MM.1S (cell line): ENCODE results near the gene ADCY2.

Source experiments
- EZH2phosphoT487 ChIP-seq: fragments of 300-600 bp; sonication (generic); IDR thresholded peaks from 2 replicates; pipeline ENCODE4 v1.6.1; 2018; ENCODE audit warnings: antibody characterized with exemption, low read length
- TF ChIP-seq, protein P1 (sequence below): fragments of 300-600 bp; sonication (generic); IDR thresholded peaks from 2 replicates; pipeline ENCODE4 v1.5.1; 2016; ENCODE audit warnings: antibody characterized with exemption, low read length, mixed read lengths

DNA sequence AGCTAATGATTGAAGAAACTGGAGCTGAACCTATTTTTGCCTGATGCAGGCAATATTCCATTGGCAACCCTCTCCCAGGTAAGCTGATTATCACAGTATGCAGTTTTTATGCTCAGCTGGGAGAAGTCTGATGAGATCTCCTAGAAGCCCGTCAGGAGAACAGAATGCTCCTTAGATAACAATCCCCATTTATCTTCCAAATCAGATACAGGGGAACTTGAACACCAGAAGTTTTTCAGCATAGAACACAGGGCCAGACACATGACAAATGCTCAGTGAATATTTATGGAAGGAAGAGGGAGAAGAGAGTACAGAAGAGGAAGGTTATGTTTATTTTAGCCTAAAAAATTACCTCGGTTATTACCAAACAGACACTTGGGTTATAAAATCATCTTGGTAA, 417.1 kb downstream of the ADCY2 start:
- TF ChIP-seq EZH2phosphoT487 = no peak
- TF ChIP-seq, protein P1, sequence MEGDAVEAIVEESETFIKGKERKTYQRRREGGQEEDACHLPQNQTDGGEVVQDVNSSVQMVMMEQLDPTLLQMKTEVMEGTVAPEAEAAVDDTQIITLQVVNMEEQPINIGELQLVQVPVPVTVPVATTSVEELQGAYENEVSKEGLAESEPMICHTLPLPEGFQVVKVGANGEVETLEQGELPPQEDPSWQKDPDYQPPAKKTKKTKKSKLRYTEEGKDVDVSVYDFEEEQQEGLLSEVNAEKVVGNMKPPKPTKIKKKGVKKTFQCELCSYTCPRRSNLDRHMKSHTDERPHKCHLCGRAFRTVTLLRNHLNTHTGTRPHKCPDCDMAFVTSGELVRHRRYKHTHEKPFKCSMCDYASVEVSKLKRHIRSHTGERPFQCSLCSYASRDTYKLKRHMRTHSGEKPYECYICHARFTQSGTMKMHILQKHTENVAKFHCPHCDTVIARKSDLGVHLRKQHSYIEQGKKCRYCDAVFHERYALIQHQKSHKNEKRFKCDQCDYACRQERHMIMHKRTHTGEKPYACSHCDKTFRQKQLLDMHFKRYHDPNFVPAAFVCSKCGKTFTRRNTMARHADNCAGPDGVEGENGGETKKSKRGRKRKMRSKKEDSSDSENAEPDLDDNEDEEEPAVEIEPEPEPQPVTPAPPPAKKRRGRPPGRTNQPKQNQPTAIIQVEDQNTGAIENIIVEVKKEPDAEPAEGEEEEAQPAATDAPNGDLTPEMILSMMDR = no peak
